ENCODE measurements around the gene METTL1. TPM values are rescaled to one million over a fixed set of nuclear protein-coding genes. Genes with fewer than 3 reads are reported as not detected.
A peak's percentile ranks its signal among the peaks of the same experiment; 100 is the strongest.

The METTL1 gene
- total and polyA plus RNA-seq, 4 donors: 4.1 to 17.6 (median 12.1) TPM

DNA sequence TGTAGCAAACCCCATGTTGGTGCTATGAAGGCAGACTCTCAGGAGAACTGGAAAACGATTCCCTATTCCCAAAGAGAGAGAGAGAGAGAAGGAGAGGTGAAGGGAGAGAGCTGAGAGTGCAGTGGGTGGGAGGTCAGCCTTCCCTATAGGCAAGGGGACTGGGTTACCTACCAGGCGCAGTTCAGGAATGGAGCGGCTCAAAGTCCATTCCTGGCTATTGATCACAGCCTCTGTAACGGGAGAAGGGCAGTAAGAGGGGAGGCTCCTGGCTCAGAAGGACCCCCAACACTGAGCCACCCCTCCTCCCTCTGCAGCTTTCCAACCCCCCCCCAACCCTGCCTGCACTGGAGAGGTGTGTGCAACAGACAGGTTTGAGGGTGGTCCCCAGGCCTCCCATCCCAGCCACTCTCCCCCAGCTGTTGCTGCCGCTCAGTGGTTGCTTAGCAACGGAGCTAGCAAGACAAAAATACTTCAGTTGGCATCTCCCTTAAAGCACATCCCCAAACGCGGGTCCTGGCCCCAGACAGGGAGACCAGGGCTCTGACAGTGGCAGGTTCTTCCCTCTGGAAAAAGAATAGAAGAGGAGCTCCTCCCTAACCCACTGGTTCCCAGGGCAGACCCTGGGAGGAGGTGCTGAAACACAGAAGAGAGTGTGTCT, 36.6 kb downstream of the METTL1 start:
- DNase-seq (ENCODE audit: low read depth in 4 of 6, low spot score in 6 of 6): peak in 2 of 6 donors; percentile 66 to 82
- H3K4me3 ChIP-seq (ENCODE audit: low read depth, low read length): peak overlapping the region; percentile 11
- H3K36me3 ChIP-seq (ENCODE audit: control insufficient read depth, insufficient read depth, low read length): peaks cover 43% of the 10 kb centered on the region
- no CpG with 5 or more reads among the region's 8 CpGs for WGBS (ENCODE audit: insufficient coverage)
- peaks cover 72% of the 10 kb centered on the region for H3K27me3 ChIP-seq (ENCODE audit: control insufficient read depth, insufficient read depth, low read length)
- no peaks in the 10 kb centered on the region for H3K9me3 ChIP-seq (ENCODE audit: control insufficient read depth, insufficient read depth, low read length)
- peaks cover 44% of the 10 kb centered on the region for H3K4me1 ChIP-seq (ENCODE audit: control insufficient read depth, insufficient read depth, low read length)
- H3K27ac ChIP-seq (ENCODE audit: low read depth, low read length): no peak overlapping the region

DNA sequence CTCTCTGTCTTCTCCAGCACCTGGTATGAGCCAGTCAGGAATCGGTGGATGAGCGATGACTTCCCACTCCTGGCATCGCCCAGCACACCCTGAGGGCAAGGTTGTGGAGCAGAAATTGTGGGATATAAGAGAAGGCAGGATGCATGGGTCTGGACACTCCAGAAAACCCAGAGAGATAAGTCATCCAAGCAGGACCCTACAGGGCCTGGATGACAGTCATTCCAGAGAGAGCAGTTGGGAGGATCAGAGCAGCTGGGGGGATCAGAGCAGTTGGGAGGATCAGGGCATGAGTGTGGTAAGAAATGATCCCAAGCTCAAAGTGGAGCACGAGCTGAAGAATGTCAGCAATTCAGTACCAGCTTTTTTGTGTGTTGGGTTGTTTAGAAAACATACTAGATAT, 37.3 kb downstream of the METTL1 start:
- no peak overlapping the region for H3K27ac ChIP-seq (ENCODE audit: low read depth, low read length)
- no peak for DNase-seq (ENCODE audit: low read depth in 4 of 6, low spot score in 6 of 6)
- H3K36me3 ChIP-seq (ENCODE audit: control insufficient read depth, insufficient read depth, low read length): peaks cover 46% of the 10 kb centered on the region
- peaks cover 65% of the 10 kb centered on the region for H3K27me3 ChIP-seq (ENCODE audit: control insufficient read depth, insufficient read depth, low read length)
- no peaks in the 10 kb centered on the region for H3K9me3 ChIP-seq (ENCODE audit: control insufficient read depth, insufficient read depth, low read length)
- H3K4me3 ChIP-seq (ENCODE audit: low read depth, low read length): no peak overlapping the region
- peaks cover 37% of the 10 kb centered on the region for H3K4me1 ChIP-seq (ENCODE audit: control insufficient read depth, insufficient read depth, low read length)
- WGBS (ENCODE audit: insufficient coverage): 88% methylated on average over 2 of the region's 4 CpGs

DNA sequence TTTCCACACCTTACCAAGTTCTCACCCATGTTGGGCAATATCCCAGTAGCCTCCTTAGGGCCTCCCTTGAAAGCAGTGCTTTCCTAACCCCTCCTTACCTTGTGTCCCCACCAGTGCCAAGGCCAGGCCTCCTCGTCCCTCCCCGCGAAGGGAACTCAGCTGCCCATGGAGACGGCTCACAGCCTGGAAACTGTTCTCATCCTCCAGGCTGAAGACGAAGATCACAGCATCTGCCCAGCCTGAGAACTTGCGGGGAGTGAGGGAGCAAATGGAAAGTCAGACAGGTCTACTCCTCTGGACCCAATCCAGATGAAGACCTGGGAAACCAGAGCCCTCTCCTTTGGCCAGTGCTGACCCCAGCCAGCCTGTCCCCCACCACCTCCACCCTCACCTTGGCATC, 38.0 kb downstream of the METTL1 start:
- Histone ChIP-seq H3K9me3 (ENCODE audit: control insufficient read depth, insufficient read depth, low read length) (no peaks in the 10 kb centered on the region), H3K36me3 (ENCODE audit: control insufficient read depth, insufficient read depth, low read length) (peaks cover 51% of the 10 kb centered on the region), H3K4me3 (ENCODE audit: low read depth, low read length) (no peak overlapping the region), H3K4me1 (ENCODE audit: control insufficient read depth, insufficient read depth, low read length) (peaks cover 31% of the 10 kb centered on the region), H3K27me3 (ENCODE audit: control insufficient read depth, insufficient read depth, low read length) (peaks cover 60% of the 10 kb centered on the region), H3K27ac (ENCODE audit: low read depth, low read length) (no peak overlapping the region)
- no peak for DNase-seq (ENCODE audit: low read depth in 4 of 6, low spot score in 6 of 6)
- 69% methylated on average over 6 of the region's 6 CpGs for WGBS (ENCODE audit: insufficient coverage)

DNA sequence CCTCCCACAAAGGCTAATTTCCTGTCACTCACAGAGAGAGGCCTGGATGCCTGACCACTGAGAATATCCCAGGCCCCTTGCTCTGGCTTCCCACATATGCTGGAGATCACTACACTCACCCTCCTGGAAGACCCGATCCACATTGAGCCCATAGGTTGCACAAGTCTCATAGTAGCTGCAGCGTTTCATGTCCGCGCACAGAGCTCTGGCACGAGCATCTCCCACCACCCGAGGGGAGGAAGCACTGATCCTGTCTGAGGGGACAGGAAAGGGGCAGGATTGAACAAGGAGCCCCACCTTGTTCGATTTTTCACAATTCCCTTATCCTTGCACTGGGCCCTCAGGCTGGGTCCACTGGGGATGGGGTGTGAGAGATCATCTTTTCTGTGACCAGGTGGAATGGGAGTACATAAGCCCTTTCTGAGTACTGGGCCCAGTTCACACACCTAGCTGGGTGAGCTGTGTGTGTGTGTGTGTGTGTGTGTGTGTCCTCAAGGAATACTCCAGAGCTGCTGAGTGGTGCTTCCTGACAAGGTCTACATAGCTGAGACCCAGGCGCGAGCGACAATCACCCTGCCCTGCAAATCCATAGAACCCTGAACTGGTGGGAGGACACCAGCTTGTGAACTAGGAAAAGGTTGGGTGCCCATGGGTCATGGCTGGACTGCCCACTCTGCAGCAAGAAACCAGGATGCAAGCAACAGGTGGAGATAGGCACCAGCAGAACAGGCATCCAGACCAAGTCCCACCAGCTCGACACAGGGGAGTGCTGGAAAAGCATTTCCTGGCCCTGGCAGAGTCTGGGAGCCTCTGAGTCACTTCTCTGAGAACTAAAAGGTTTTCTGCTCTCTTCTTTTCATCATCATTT, 38.9 kb downstream of the METTL1 start:
- Histone ChIP-seq H3K27me3 (ENCODE audit: control insufficient read depth, insufficient read depth, low read length) (peaks cover 54% of the 10 kb centered on the region), H3K36me3 (ENCODE audit: control insufficient read depth, insufficient read depth, low read length) (peaks cover 58% of the 10 kb centered on the region), H3K9me3 (ENCODE audit: control insufficient read depth, insufficient read depth, low read length) (no peaks in the 10 kb centered on the region), H3K4me3 (ENCODE audit: low read depth, low read length) (no peak overlapping the region), H3K4me1 (ENCODE audit: control insufficient read depth, insufficient read depth, low read length) (peaks cover 25% of the 10 kb centered on the region), H3K27ac (ENCODE audit: low read depth, low read length) (no peak overlapping the region)
- no peak for DNase-seq (ENCODE audit: low read depth in 4 of 6, low spot score in 6 of 6)
- WGBS (ENCODE audit: insufficient coverage): 69% methylated on average over 3 of the region's 11 CpGs

DNA sequence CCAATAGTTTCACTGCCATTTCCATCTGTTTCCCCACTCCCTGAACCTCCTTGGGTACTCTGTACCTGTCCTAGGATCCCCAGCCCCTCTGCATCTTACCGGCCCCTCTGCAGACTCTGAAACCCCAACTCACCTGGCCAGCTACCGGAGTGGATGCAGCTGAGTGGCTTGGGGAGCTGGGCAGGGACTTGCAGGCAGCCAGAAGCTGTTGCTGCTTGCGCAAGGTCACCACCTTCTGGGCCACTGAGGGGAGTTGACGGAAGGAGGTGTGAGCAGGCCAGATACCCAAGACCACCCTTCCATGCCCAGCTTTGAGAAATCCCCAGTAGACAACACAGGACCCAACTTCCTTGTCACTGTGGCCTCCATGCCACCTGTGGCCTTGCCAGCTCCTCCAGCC, 39.6 kb downstream of the METTL1 start:
- Histone ChIP-seq H3K4me1 (ENCODE audit: control insufficient read depth, insufficient read depth, low read length) (peaks cover 27% of the 10 kb centered on the region), H3K27me3 (ENCODE audit: control insufficient read depth, insufficient read depth, low read length) (peaks cover 56% of the 10 kb centered on the region), H3K4me3 (ENCODE audit: low read depth, low read length) (no peak overlapping the region), H3K36me3 (ENCODE audit: control insufficient read depth, insufficient read depth, low read length) (peaks cover 64% of the 10 kb centered on the region), H3K9me3 (ENCODE audit: control insufficient read depth, insufficient read depth, low read length) (no peaks in the 10 kb centered on the region), H3K27ac (ENCODE audit: low read depth, low read length) (no peak overlapping the region)
- no peak for DNase-seq (ENCODE audit: low read depth in 4 of 6, low spot score in 6 of 6)
- 67% methylated on average over 4 of the region's 4 CpGs for WGBS (ENCODE audit: insufficient coverage)

DNA sequence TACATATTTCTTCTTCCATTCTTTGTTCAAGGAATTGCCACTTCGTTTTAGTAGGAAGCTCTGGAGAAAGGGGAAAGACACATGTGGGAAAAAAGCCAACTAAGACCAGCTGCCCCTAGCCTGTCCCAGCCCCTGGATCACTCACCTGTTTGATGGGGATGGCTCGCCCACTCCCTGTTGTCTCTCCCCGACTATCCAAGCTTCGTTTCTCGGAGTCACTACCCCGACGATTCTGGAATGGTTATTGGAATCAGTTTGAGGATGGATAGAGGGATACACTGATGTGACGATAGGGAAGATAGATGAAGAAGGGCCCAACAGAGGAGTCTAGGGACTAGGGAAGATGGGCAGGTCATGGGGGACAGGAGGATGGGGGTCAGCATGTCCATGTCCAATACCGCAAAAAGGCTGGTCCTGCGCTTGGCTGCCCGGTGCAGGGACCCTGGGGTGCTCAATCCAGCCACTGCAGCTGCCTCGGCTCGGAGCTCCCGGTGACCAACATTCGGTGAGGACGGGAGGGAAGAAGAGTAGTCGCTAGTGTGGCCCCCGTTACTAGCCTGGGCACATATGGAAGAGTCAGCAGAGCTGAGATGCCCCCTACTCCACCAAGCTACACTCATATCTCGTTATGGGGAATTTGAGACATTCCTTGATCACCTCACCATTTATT, 40.4 kb downstream of the METTL1 start:
- Histone ChIP-seq H3K9me3 (ENCODE audit: control insufficient read depth, insufficient read depth, low read length) (no peaks in the 10 kb centered on the region), H3K27ac (ENCODE audit: low read depth, low read length) (no peak overlapping the region), H3K27me3 (ENCODE audit: control insufficient read depth, insufficient read depth, low read length) (peaks cover 55% of the 10 kb centered on the region), H3K4me1 (ENCODE audit: control insufficient read depth, insufficient read depth, low read length) (peaks cover 27% of the 10 kb centered on the region), H3K36me3 (ENCODE audit: control insufficient read depth, insufficient read depth, low read length) (peaks cover 66% of the 10 kb centered on the region), H3K4me3 (ENCODE audit: low read depth, low read length) (no peak overlapping the region)
- DNase-seq (ENCODE audit: low read depth in 4 of 6, low spot score in 6 of 6): no peak
- WGBS (ENCODE audit: insufficient coverage): 74% methylated on average over 12 of the region's 19 CpGs

DNA sequence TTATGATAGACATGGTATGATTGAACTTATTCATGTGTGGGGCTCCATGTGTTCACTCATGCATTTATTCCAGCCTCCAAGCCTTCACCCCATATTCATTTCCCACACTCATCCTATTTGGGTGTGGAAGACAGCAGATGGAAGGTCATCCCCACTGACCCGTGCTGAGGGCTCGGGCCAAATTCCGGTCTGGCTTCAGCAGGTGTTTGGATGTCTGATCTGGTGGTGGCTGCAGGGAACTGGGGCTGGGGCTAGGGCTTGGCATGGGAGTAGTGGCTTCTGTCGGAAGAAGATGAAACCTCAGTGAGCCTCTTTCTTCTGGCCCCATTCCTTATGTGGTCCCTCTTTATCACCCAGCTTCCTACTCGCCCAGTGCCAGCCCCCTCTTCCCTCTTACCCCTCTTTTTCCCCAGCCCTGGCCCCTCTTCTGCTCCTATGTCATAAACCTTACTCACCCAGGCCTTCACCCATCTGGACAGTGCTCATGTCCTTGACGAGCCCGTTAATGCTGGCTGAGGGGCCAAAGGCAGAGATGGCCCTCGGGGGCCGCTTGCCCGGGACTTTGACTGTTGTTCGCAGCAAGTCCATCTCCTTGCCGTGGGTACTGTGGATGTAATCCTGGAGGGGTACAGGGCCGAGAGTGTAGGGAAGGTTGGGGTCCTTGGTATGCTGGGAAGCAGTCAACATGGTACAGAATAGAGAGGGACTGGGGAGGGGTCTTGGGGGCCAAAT, 41.4 kb downstream of the METTL1 start:
- H3K4me3 ChIP-seq (ENCODE audit: low read depth, low read length): no peak overlapping the region
- DNase-seq (ENCODE audit: low read depth in 4 of 6, low spot score in 6 of 6): no peak
- WGBS (ENCODE audit: insufficient coverage): 74% methylated on average over 7 of the region's 13 CpGs
- no peak overlapping the region for H3K27ac ChIP-seq (ENCODE audit: low read depth, low read length)
- peaks cover 26% of the 10 kb centered on the region for H3K4me1 ChIP-seq (ENCODE audit: control insufficient read depth, insufficient read depth, low read length)
- no peaks in the 10 kb centered on the region for H3K9me3 ChIP-seq (ENCODE audit: control insufficient read depth, insufficient read depth, low read length)
- H3K36me3 ChIP-seq (ENCODE audit: control insufficient read depth, insufficient read depth, low read length): peaks cover 72% of the 10 kb centered on the region
- peaks cover 52% of the 10 kb centered on the region for H3K27me3 ChIP-seq (ENCODE audit: control insufficient read depth, insufficient read depth, low read length)

DNA sequence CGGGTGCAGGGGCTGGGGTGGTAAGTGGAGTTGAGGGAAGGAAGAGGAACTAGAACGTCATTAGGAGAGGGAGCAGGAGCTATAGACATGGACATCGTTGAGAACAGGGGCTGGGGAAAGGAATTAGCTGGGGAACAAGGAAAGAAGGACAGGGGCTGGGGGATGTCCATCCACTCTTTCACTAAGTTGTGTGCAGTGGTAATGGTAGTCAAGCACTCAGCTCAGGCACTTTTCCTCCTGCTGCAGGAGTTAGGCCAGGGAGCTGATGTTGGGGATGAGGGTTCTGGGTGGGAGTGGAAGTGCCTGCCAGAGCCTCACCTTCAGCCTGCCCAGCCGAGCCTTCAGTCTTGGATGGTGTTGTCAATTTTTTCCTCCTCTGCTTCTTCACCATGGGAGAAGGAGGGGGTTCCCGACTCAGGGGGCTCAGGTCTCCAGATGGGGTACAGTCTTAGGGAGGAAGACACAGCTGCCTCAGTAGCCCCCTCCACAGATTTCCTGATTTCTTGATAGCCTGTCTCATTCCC, 42.5 kb downstream of the METTL1 start:
- peaks cover 48% of the 10 kb centered on the region for H3K27me3 ChIP-seq (ENCODE audit: control insufficient read depth, insufficient read depth, low read length)
- no peak overlapping the region for H3K4me3 ChIP-seq (ENCODE audit: low read depth, low read length)
- DNase-seq (ENCODE audit: low read depth in 4 of 6, low spot score in 6 of 6): no peak
- peaks cover 75% of the 10 kb centered on the region for H3K36me3 ChIP-seq (ENCODE audit: control insufficient read depth, insufficient read depth, low read length)
- 30% methylated on average over 3 of the region's 5 CpGs for WGBS (ENCODE audit: insufficient coverage)
- no peak overlapping the region for H3K27ac ChIP-seq (ENCODE audit: low read depth, low read length)
- no peaks in the 10 kb centered on the region for H3K9me3 ChIP-seq (ENCODE audit: control insufficient read depth, insufficient read depth, low read length)
- H3K4me1 ChIP-seq (ENCODE audit: control insufficient read depth, insufficient read depth, low read length): peaks cover 24% of the 10 kb centered on the region

DNA sequence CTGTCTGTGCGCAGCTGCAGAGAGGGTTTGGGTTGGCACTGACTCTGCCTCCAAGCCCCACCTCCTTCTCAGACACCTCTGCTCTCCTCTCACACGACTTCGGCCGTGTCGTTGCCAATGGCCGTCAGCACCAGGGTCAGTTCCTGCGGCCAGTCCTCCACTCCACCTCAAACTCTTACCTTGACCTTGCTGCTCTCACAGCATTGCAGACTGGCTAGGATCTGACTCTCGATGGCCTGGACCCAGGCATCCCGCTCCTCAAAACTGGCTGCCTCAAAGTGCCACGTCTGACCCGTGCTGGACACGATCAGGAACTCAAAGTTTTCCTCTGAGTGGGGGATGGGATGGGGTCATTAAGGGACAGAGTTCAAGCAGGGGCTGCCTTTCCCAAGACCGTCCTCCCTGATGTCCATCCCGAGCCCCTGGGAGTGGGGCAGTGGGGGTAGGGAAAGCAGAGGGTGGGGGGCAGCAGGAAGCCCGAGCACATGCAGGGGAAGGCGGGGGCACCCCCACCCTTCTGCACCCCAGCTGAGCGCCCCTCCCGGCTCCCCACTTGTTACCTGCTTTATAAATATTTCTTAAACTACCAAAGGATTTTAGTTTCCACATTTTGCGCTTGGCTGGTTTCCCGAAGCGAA, 44.0 kb downstream of the METTL1 start:
- Histone ChIP-seq H3K4me1 (ENCODE audit: control insufficient read depth, insufficient read depth, low read length) (peaks cover 24% of the 10 kb centered on the region), H3K9me3 (ENCODE audit: control insufficient read depth, insufficient read depth, low read length) (no peaks in the 10 kb centered on the region), H3K4me3 (ENCODE audit: low read depth, low read length) (no peak overlapping the region), H3K27me3 (ENCODE audit: control insufficient read depth, insufficient read depth, low read length) (peaks cover 33% of the 10 kb centered on the region), H3K27ac (ENCODE audit: low read depth, low read length) (no peak overlapping the region), H3K36me3 (ENCODE audit: control insufficient read depth, insufficient read depth, low read length) (peaks cover 60% of the 10 kb centered on the region)
- WGBS (ENCODE audit: insufficient coverage): 34% methylated on average over 16 of the region's 21 CpGs
- DNase-seq (ENCODE audit: low read depth in 4 of 6, low spot score in 6 of 6): peak in 1 of 6 donors; percentile 16
